Suprapubic skin (tissue), 4 donors: ENCODE measurements around the gene MAG.

Experiments used
- EP300 ChIP-seq: sonication (generic); formaldehyde crosslinking; IDR thresholded peaks from one replicate; pipeline ENCODE4 v1.6.1; 2017; ENCODE audit warnings: antibody characterized with exemption
- POLR2A ChIP-seq, 2 donors: fragments of 450-650 bp; IDR thresholded peaks; one replicate each; pipeline ENCODE4 v1.6.1; 2017; ENCODE audit warnings: antibody characterized with exemption in 2 of 2, mild to moderate bottlenecking in 2 of 2, moderate library complexity in 2 of 2
- POLR2AphosphoS5 ChIP-seq, 3 donors: sonication (generic); formaldehyde crosslinking; IDR thresholded peaks; one replicate each; pipeline ENCODE4 v1.6.1; 2017; ENCODE audit warnings: antibody characterized with exemption in 3 of 3
- TF ChIP-seq, protein P1 (sequence below), 2 donors: fragments of 200-600 bp in 1 of 2; fragments of 450-650 bp in 1 of 2; sonication (generic) in 1 of 2; IDR thresholded peaks; one replicate each; pipeline ENCODE4 v1.5.1; 2016 to 2019; ENCODE audit warnings: antibody characterized with exemption in 2 of 2, mild to moderate bottlenecking in 1 of 2, moderate library complexity in 1 of 2

- TF ChIP-seq, protein P1, sequence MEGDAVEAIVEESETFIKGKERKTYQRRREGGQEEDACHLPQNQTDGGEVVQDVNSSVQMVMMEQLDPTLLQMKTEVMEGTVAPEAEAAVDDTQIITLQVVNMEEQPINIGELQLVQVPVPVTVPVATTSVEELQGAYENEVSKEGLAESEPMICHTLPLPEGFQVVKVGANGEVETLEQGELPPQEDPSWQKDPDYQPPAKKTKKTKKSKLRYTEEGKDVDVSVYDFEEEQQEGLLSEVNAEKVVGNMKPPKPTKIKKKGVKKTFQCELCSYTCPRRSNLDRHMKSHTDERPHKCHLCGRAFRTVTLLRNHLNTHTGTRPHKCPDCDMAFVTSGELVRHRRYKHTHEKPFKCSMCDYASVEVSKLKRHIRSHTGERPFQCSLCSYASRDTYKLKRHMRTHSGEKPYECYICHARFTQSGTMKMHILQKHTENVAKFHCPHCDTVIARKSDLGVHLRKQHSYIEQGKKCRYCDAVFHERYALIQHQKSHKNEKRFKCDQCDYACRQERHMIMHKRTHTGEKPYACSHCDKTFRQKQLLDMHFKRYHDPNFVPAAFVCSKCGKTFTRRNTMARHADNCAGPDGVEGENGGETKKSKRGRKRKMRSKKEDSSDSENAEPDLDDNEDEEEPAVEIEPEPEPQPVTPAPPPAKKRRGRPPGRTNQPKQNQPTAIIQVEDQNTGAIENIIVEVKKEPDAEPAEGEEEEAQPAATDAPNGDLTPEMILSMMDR (IDR thresholded peaks at IDR 0.05): no peak
- TF ChIP-seq POLR2AphosphoS5 (IDR thresholded peaks at IDR 0.05) (no peak), POLR2A (IDR thresholded peaks at IDR 0.05) (no peak), EP300 (no peak)
Measured at GRCh38 chr19:35341565-35342225, 49.7 kb downstream of the MAG start.
